Gastrocnemius medialis (tissue), 4 donors: Measurements from ENCODE around the gene MAP3K7CL.

ENCODE experiments used
- CTCF ChIP-seq, 5 experiments: fragments of 450-650 bp in 3 of 5; fragments of 200-600 bp in 2 of 5; sonication (generic) in 2 of 5; IDR thresholded peaks in 4 of 5; conservative IDR thresholded peaks in 1 of 5; 1 replicate in 4 of 5; 2 replicates in 1 of 5; pipeline ENCODE4 v1.5.1; 2016 to 2019; ENCODE audit warnings: antibody characterized with exemption in 5 of 5, mild to moderate bottlenecking in 3 of 5, moderate library complexity in 3 of 5
- POLR2A ChIP-seq, 2 donors: fragments of 450-650 bp; IDR thresholded peaks; one replicate each; pipeline ENCODE4 v1.6.1; 2017; ENCODE audit warnings: antibody characterized with exemption in 2 of 2, mild to moderate bottlenecking in 2 of 2, moderate library complexity in 2 of 2

- TF ChIP-seq POLR2A (IDR thresholded peaks at IDR 0.05) (no peak), CTCF (IDR thresholded peaks at IDR 0.05 in 4 of 5, conservative IDR thresholded peaks at IDR 0.05 in 1 of 5) (no peak)
These were observed 74.6 kb downstream of the MAP3K7CL start for GRCh38 chr21:29205009-29205408.
